DOHH2 (cell line): ENCODE results near the gene LPAR2.

ENCODE experiments used
- H3F3A ChIP-seq: fragments of 200-600 bp; sonication (generic), shearing (Covaris generic); 2 replicates; pipeline ENCODE4 v1.6.0; 2016; ENCODE audit warnings: antibody characterized with exemption, mild to moderate bottlenecking; ENCODE audit not compliant: control insufficient read depth, insufficient read depth
- H3K27ac ChIP-seq: fragments of 200-600 bp; sonication (generic); 2 replicates; pipeline ENCODE4 v1.5.1; 2014; ENCODE audit warnings: low read depth, mild to moderate bottlenecking, low read length, moderate library complexity
- H3K27me3 ChIP-seq: fragments of 200-600 bp; sonication (generic); 2 replicates; pipeline ENCODE4 v1.6.1; 2014; ENCODE audit warnings: mild to moderate bottlenecking, low read length, mixed read lengths; ENCODE audit not compliant: control insufficient read depth
- H3K36me3 ChIP-seq: fragments of 200-600 bp; sonication (generic); 2 replicates; pipeline ENCODE4 v1.6.1; 2014; ENCODE audit warnings: mild to moderate bottlenecking, low read length, moderate library complexity, mixed read lengths; ENCODE audit not compliant: control insufficient read depth
- H3K4me1 ChIP-seq: fragments of 200-600 bp; sonication (generic); 2 replicates; pipeline ENCODE4 v1.6.1; 2014; ENCODE audit warnings: mild to moderate bottlenecking, low read length, mixed read lengths; ENCODE audit not compliant: control insufficient read depth
- H3K4me2 ChIP-seq: fragments of 200-600 bp; sonication (generic); 2 replicates; pipeline ENCODE4 v1.6.0; 2014; ENCODE audit warnings: mild to moderate bottlenecking, low read length, moderate library complexity
- H3K4me3 ChIP-seq: fragments of 200-600 bp; sonication (generic); 2 replicates; pipeline ENCODE4 v1.5.1; 2014; ENCODE audit warnings: mild to moderate bottlenecking, low read length, mixed read lengths
- H3K79me2 ChIP-seq: fragments of 200-600 bp; sonication (generic); 2 replicates; pipeline ENCODE4 v1.6.1; 2014; ENCODE audit warnings: mild to moderate bottlenecking, low read length, mixed read lengths; ENCODE audit not compliant: control insufficient read depth
- H3K9me2 ChIP-seq: fragments of 200-600 bp; sonication (generic); replicated peaks from 2 replicates; pipeline ENCODE4 v1.6.1; 2014; ENCODE audit warnings: mild to moderate bottlenecking, low read length, mixed read lengths; ENCODE audit not compliant: control insufficient read depth
- H3K9me3 ChIP-seq: fragments of 200-600 bp; sonication (generic); 2 replicates; pipeline ENCODE4 v1.6.1; 2014; ENCODE audit warnings: antibody characterized with exemption, low read length, mixed read lengths; ENCODE audit not compliant: control insufficient read depth, insufficient read depth
- H4K20me1 ChIP-seq: fragments of 200-600 bp; sonication (generic); 2 replicates; pipeline ENCODE4 v1.6.0; 2014; ENCODE audit warnings: low read depth, mild to moderate bottlenecking, antibody characterized with exemption, low read length, moderate library complexity; ENCODE audit not compliant: control insufficient read depth, insufficient read depth
- CTCF ChIP-seq: fragments of 200-600 bp; sonication (generic); IDR thresholded peaks from one replicate; pipeline ENCODE4 v1.5.1; 2014; ENCODE audit warnings: antibody characterized with exemption, mild to moderate bottlenecking, low read depth, low read length; ENCODE audit not compliant: poor library complexity, severe bottlenecking
- EZH2phosphoT487 ChIP-seq: fragments of 200-600 bp; sonication (generic); IDR thresholded peaks from 2 replicates; pipeline ENCODE4 v1.6.1; 2017; ENCODE audit warnings: borderline replicate concordance, mild to moderate bottlenecking, antibody characterized with exemption, low read length, moderate library complexity, mixed read lengths

Gene LPAR2

GRCh38 chr19:19633711-19634515 lies 5.9 kb upstream of the LPAR2 start:
- TF ChIP-seq CTCF = no peak
- TF ChIP-seq EZH2phosphoT487 = no peak
- H3K27me3 ChIP-seq = no peaks in the 10 kb centered on the region

GRCh38 chr19:19632661-19633060 lies 4.6 kb upstream of the LPAR2 start:
- Histone ChIP-seq H3K27ac (no peak overlapping the region), H3K36me3 (peaks cover 59% of the 10 kb centered on the region), H3K27me3 (no peaks in the 10 kb centered on the region), H3F3A (peaks cover 3% of the 10 kb centered on the region; the same call in 1 of the 2 replicates), H3K4me2 (no peak overlapping the region), H3K9me2 (no peaks in the 10 kb centered on the region), H3K4me1 (peaks cover 8% of the 10 kb centered on the region), H3K4me3 (no peak overlapping the region), H3K9me3 (no peaks in the 10 kb centered on the region), H3K79me2 (no peaks in the 10 kb centered on the region), H4K20me1 (no peaks in the 10 kb centered on the region)
- TF ChIP-seq EZH2phosphoT487 (no peak), CTCF (no peak)

More at GRCh38 chr19:19633711-19634515, 5.9 kb upstream of the LPAR2 start:
- Histone ChIP-seq H3F3A (peaks cover 3% of the 10 kb centered on the region; the same call in 1 of the 2 replicates), H4K20me1 (no peaks in the 10 kb centered on the region), H3K27ac (no peak overlapping the region), H3K36me3 (peaks cover 61% of the 10 kb centered on the region), H3K79me2 (no peaks in the 10 kb centered on the region), H3K4me3 (no peak overlapping the region), H3K4me1 (no peaks in the 10 kb centered on the region), H3K9me2 (no peaks in the 10 kb centered on the region), H3K9me3 (no peaks in the 10 kb centered on the region), H3K4me2 (no peak overlapping the region)

GRCh38 chr19:19631346-19631745 lies 3.3 kb upstream of the LPAR2 start:
- Histone ChIP-seq H3K4me3 (no peak overlapping the region), H3K9me2 (no peaks in the 10 kb centered on the region), H3K27me3 (no peaks in the 10 kb centered on the region), H3K79me2 (no peaks in the 10 kb centered on the region), H3K4me2 (no peak overlapping the region), H3K4me1 (peaks cover 16% of the 10 kb centered on the region), H3K9me3 (no peaks in the 10 kb centered on the region), H3F3A (peaks cover 3% of the 10 kb centered on the region; the same call in 1 of the 2 replicates), H3K36me3 (peaks cover 47% of the 10 kb centered on the region), H3K27ac (no peak overlapping the region), H4K20me1 (no peaks in the 10 kb centered on the region)
- TF ChIP-seq EZH2phosphoT487 (no peak), CTCF (no peak)
